Measurements from ENCODE around the gene AP2A1.

Gene AP2A1

GRCh38 chr19:49844138-49845095, 77.6 kb downstream of the AP2A1 start:
- no peaks in the 10 kb centered on the region for H3K36me3 ChIP-seq (ENCODE audit: control insufficient read depth, insufficient read depth, low read length)

GRCh38 chr19:49845414-49845813, 78.6 kb downstream of the AP2A1 start:
- no peak overlapping the region for H3K56ac ChIP-seq (ENCODE audit: low read length)
- WGBS (ENCODE audit: extremely low coverage, insufficient coverage, low lambda C conversion rate) = no CpG with 5 or more reads among the region's 3 CpGs
- no peak overlapping the region for H3K18ac ChIP-seq (ENCODE audit: low read length)
- H3K27me3 ChIP-seq (ENCODE audit: insufficient read depth, low read length, poor library complexity) = no peaks in the 10 kb centered on the region
- no peak overlapping the region for H3K4ac ChIP-seq (ENCODE audit: low read depth, low read length)
- no peak overlapping the region for H2BK5ac ChIP-seq (ENCODE audit: low read length)
- no peak for DNase-seq
- H4K8ac ChIP-seq (ENCODE audit: low read depth, low read length) = no peak overlapping the region
- H3K36me3 ChIP-seq (ENCODE audit: control insufficient read depth, insufficient read depth, low read length) = no peaks in the 10 kb centered on the region
- H3K27ac ChIP-seq (ENCODE audit: low read depth, low read length) = no peak overlapping the region
- no peak overlapping the region for H2BK15ac ChIP-seq (replicated peaks; ENCODE audit: low read depth)
- H2AK5ac ChIP-seq (ENCODE audit: low read length) = no peak overlapping the region
- no peak overlapping the region for H3K4me3 ChIP-seq (ENCODE audit: low read length)
- H3K79me1 ChIP-seq (ENCODE audit: low read length) = peaks cover 5% of the 10 kb centered on the region
- no peak overlapping the region for H4K5ac ChIP-seq (ENCODE audit: low read length)
- no peak overlapping the region for H3K4me2 ChIP-seq (ENCODE audit: low read length)
- H3K9ac ChIP-seq (ENCODE audit: low read length) = no peak overlapping the region
- H3K4me1 ChIP-seq (ENCODE audit: control insufficient read depth, low read depth, low read length) = no peaks in the 10 kb centered on the region
- H3K23ac ChIP-seq (ENCODE audit: low read length) = no peak overlapping the region
- H3K79me2 ChIP-seq (ENCODE audit: control insufficient read depth, insufficient read depth, low read length) = no peaks in the 10 kb centered on the region
- no peak overlapping the region for H2BK120ac ChIP-seq (ENCODE audit: low read depth, low read length)

More at GRCh38 chr19:49844138-49845095, 77.6 kb downstream of the AP2A1 start:
- WGBS (ENCODE audit: extremely low coverage, insufficient coverage, low lambda C conversion rate) = no CpG with 5 or more reads among the region's 18 CpGs
- DNase-seq = no peak
- no peak overlapping the region for H4K5ac ChIP-seq (ENCODE audit: low read length)
- no peaks in the 10 kb centered on the region for H3K79me2 ChIP-seq (ENCODE audit: control insufficient read depth, insufficient read depth, low read length)
- no peak overlapping the region for H2BK5ac ChIP-seq (ENCODE audit: low read length)
- H3K56ac ChIP-seq (ENCODE audit: low read length) = no peak overlapping the region
- no peak overlapping the region for H3K27ac ChIP-seq (ENCODE audit: low read depth, low read length)
- H3K4me3 ChIP-seq (ENCODE audit: low read length) = no peak overlapping the region
- H3K18ac ChIP-seq (ENCODE audit: low read length) = no peak overlapping the region
- H2AK5ac ChIP-seq (ENCODE audit: low read length) = no peak overlapping the region
- H3K27me3 ChIP-seq (ENCODE audit: insufficient read depth, low read length, poor library complexity) = no peaks in the 10 kb centered on the region
- H3K4ac ChIP-seq (ENCODE audit: low read depth, low read length) = no peak overlapping the region
- peaks cover 1% of the 10 kb centered on the region for H3K79me1 ChIP-seq (ENCODE audit: low read length)
- H3K4me2 ChIP-seq (ENCODE audit: low read length) = no peak overlapping the region
- no peak overlapping the region for H4K8ac ChIP-seq (ENCODE audit: low read depth, low read length)
- H2BK15ac ChIP-seq (replicated peaks; ENCODE audit: low read depth) = no peak overlapping the region
- no peaks in the 10 kb centered on the region for H3K4me1 ChIP-seq (ENCODE audit: control insufficient read depth, low read depth, low read length)
- H3K9ac ChIP-seq (ENCODE audit: low read length) = no peak overlapping the region
- no peak overlapping the region for H2BK120ac ChIP-seq (ENCODE audit: low read depth, low read length)
- no peak overlapping the region for H3K23ac ChIP-seq (ENCODE audit: low read length)

- Histone ChIP-seq H2BK15ac (replicated peaks; ENCODE audit: low read depth) (no peak overlapping the region), H3K23ac (ENCODE audit: low read length) (no peak overlapping the region), H3K36me3 (ENCODE audit: control insufficient read depth, insufficient read depth, low read length) (no peaks in the 10 kb centered on the region), H3K56ac (ENCODE audit: low read length) (no peak overlapping the region), H2AK5ac (ENCODE audit: low read length) (no peak overlapping the region), H3K4me1 (ENCODE audit: control insufficient read depth, low read depth, low read length) (no peaks in the 10 kb centered on the region), H4K5ac (ENCODE audit: low read length) (no peak overlapping the region), H3K4ac (ENCODE audit: low read depth, low read length) (no peak overlapping the region), H3K9ac (ENCODE audit: low read length) (no peak overlapping the region), H3K79me2 (ENCODE audit: control insufficient read depth, insufficient read depth, low read length) (no peaks in the 10 kb centered on the region), H2BK5ac (ENCODE audit: low read length) (no peak overlapping the region), H3K27ac (ENCODE audit: low read depth, low read length) (no peak overlapping the region), H3K4me2 (ENCODE audit: low read length) (no peak overlapping the region), H2BK120ac (ENCODE audit: low read depth, low read length) (no peak overlapping the region), H3K79me1 (ENCODE audit: low read length) (peaks cover 5% of the 10 kb centered on the region), H3K4me3 (ENCODE audit: low read length) (no peak overlapping the region), H4K8ac (ENCODE audit: low read depth, low read length) (no peak overlapping the region), H3K27me3 (ENCODE audit: insufficient read depth, low read length, poor library complexity) (no peaks in the 10 kb centered on the region), H3K18ac (ENCODE audit: low read length) (no peak overlapping the region)
- WGBS (ENCODE audit: extremely low coverage, insufficient coverage, low lambda C conversion rate) = no CpG with 5 or more reads among the region's 5 CpGs
- no peak for DNase-seq
These were observed 79.6 kb downstream of the AP2A1 start for GRCh38 chr19:49846408-49846807.

GRCh38 chr19:49847731-49848696, 81.2 kb downstream of the AP2A1 start:
- H3K4me1 ChIP-seq (ENCODE audit: control insufficient read depth, low read depth, low read length) = peaks cover 8% of the 10 kb centered on the region
- H2AK5ac ChIP-seq (ENCODE audit: low read length) = no peak overlapping the region
- no peak overlapping the region for H2BK120ac ChIP-seq (ENCODE audit: low read depth, low read length)
- H3K23ac ChIP-seq (ENCODE audit: low read length) = no peak overlapping the region
- H3K18ac ChIP-seq (ENCODE audit: low read length) = no peak overlapping the region
- H3K9ac ChIP-seq (ENCODE audit: low read length) = no peak overlapping the region
- no peak overlapping the region for H3K4me3 ChIP-seq (ENCODE audit: low read length)
- H4K5ac ChIP-seq (ENCODE audit: low read length) = no peak overlapping the region
- H4K8ac ChIP-seq (ENCODE audit: low read depth, low read length) = no peak overlapping the region
- peaks cover 17% of the 10 kb centered on the region for H3K79me1 ChIP-seq (ENCODE audit: low read length)
- H3K27me3 ChIP-seq (ENCODE audit: insufficient read depth, low read length, poor library complexity) = no peaks in the 10 kb centered on the region
- no peak overlapping the region for H3K4ac ChIP-seq (ENCODE audit: low read depth, low read length)
- H3K4me2 ChIP-seq (ENCODE audit: low read length) = no peak overlapping the region
- H2BK15ac ChIP-seq (replicated peaks; ENCODE audit: low read depth) = no peak overlapping the region
- H3K56ac ChIP-seq (ENCODE audit: low read length) = no peak overlapping the region
- WGBS (ENCODE audit: extremely low coverage, insufficient coverage, low lambda C conversion rate) = no CpG with 5 or more reads among the region's 10 CpGs
- H3K79me2 ChIP-seq (ENCODE audit: control insufficient read depth, insufficient read depth, low read length) = peaks cover 13% of the 10 kb centered on the region
- no peak for DNase-seq
- no peak overlapping the region for H3K27ac ChIP-seq (ENCODE audit: low read depth, low read length)
- peaks cover 5% of the 10 kb centered on the region for H3K36me3 ChIP-seq (ENCODE audit: control insufficient read depth, insufficient read depth, low read length)
- no peak overlapping the region for H2BK5ac ChIP-seq (ENCODE audit: low read length)

- Histone ChIP-seq H3K27ac (ENCODE audit: low read depth, low read length) (no peak overlapping the region), H3K4ac (ENCODE audit: low read depth, low read length) (no peak overlapping the region), H3K9ac (ENCODE audit: low read length) (no peak overlapping the region), H3K56ac (ENCODE audit: low read length) (no peak overlapping the region), H4K8ac (ENCODE audit: low read depth, low read length) (no peak overlapping the region), H2BK5ac (ENCODE audit: low read length) (no peak overlapping the region), H3K23ac (ENCODE audit: low read length) (no peak overlapping the region), H3K18ac (ENCODE audit: low read length) (no peak overlapping the region), H3K36me3 (ENCODE audit: control insufficient read depth, insufficient read depth, low read length) (peaks cover 5% of the 10 kb centered on the region), H4K5ac (ENCODE audit: low read length) (no peak overlapping the region), H3K79me2 (ENCODE audit: control insufficient read depth, insufficient read depth, low read length) (peaks cover 21% of the 10 kb centered on the region), H3K79me1 (ENCODE audit: low read length) (peaks cover 22% of the 10 kb centered on the region), H2BK120ac (ENCODE audit: low read depth, low read length) (no peak overlapping the region), H3K27me3 (ENCODE audit: insufficient read depth, low read length, poor library complexity) (no peaks in the 10 kb centered on the region), H2BK15ac (replicated peaks; ENCODE audit: low read depth) (no peak overlapping the region), H3K4me1 (ENCODE audit: control insufficient read depth, low read depth, low read length) (peaks cover 8% of the 10 kb centered on the region), H3K4me2 (ENCODE audit: low read length) (no peak overlapping the region), H2AK5ac (ENCODE audit: low read length) (no peak overlapping the region), H3K4me3 (ENCODE audit: low read length) (no peak overlapping the region)
- DNase-seq = no peak
- no CpG with 5 or more reads among the region's 3 CpGs for WGBS (ENCODE audit: extremely low coverage, insufficient coverage, low lambda C conversion rate)
These were observed 82.1 kb downstream of the AP2A1 start for GRCh38 chr19:49848938-49849337.
